GM23248 (cell line): ENCODE data around the gene TBX2. TPM values are rescaled to one million over a fixed set of nuclear protein-coding genes. Genes with fewer than 3 reads are reported as not detected.

Experiments used
- DNase-seq: peaks from one replicate; pipeline ENCODE4 v3.0.0-alpha.2; 2015
- H2AFZ ChIP-seq: fragments of 200-600 bp; sonication (generic); 2 replicates; pipeline ENCODE4 v1.6.1; 2016; ENCODE audit warnings: antibody characterized with exemption
- H3F3A ChIP-seq: fragments of 200-600 bp; sonication (generic); 2 replicates; pipeline ENCODE4 v1.6.1; 2016; ENCODE audit warnings: mild to moderate bottlenecking, antibody characterized with exemption, mixed run types; ENCODE audit not compliant: insufficient read depth
- H3K27ac ChIP-seq: fragments of 200-600 bp; sonication (generic); 2 replicates; pipeline ENCODE4 v1.5.1; 2016; ENCODE audit warnings: mild to moderate bottlenecking
- H3K27me3 ChIP-seq: fragments of 200-600 bp; sonication (generic); replicated peaks from 2 replicates; pipeline ENCODE4 v1.6.1; 2016; ENCODE audit warnings: mild to moderate bottlenecking; ENCODE audit not compliant: insufficient read depth
- H3K36me3 ChIP-seq: fragments of 200-600 bp; sonication (generic); 2 replicates; pipeline ENCODE4 v1.6.1; 2016; ENCODE audit warnings: low read depth, mild to moderate bottlenecking
- H3K4me1 ChIP-seq: fragments of 200-600 bp; sonication (generic); 2 replicates; pipeline ENCODE4 v1.6.1; 2016; ENCODE audit warnings: mild to moderate bottlenecking; ENCODE audit not compliant: insufficient read depth
- H3K4me2 ChIP-seq: fragments of 200-600 bp; sonication (generic); one replicate; pipeline ENCODE4 v1.6.1; 2016; ENCODE audit warnings: mild to moderate bottlenecking; ENCODE audit not compliant: unreplicated experiment
- H3K4me3 ChIP-seq: fragments of 200-600 bp; sonication (generic); 2 replicates; pipeline ENCODE4 v1.5.1; 2016; ENCODE audit warnings: mild to moderate bottlenecking
- H3K79me2 ChIP-seq: fragments of 200-600 bp; sonication (generic); 2 replicates; pipeline ENCODE4 v1.6.1; 2016; ENCODE audit warnings: mild to moderate bottlenecking; ENCODE audit not compliant: insufficient read depth
- H3K9ac ChIP-seq: fragments of 200-600 bp; sonication (generic); 2 replicates; pipeline ENCODE4 v1.6.1; 2016; ENCODE audit warnings: mild to moderate bottlenecking
- H3K9me2 ChIP-seq: fragments of 200-600 bp; sonication (generic); 2 replicates; pipeline ENCODE4 v1.6.1; 2016; ENCODE audit warnings: mixed run types, mild to moderate bottlenecking, moderate library complexity; ENCODE audit not compliant: insufficient read depth
- H3K9me3 ChIP-seq: fragments of 200-600 bp; sonication (generic); one replicate; pipeline ENCODE4 v1.6.1; 2017; ENCODE audit warnings: low read depth
- H4K20me1 ChIP-seq: fragments of 200-600 bp; sonication (generic); 2 replicates; pipeline ENCODE4 v1.6.0; 2016; ENCODE audit not compliant: insufficient read depth
- EZH2 ChIP-seq: fragments of 200-600 bp; sonication (generic); IDR thresholded peaks from 2 replicates; pipeline ENCODE4 v1.6.1; 2018; ENCODE audit warnings: antibody characterized with exemption, mild to moderate bottlenecking; ENCODE audit not compliant: insufficient read depth, poor library complexity, severe bottlenecking
- EZH2phosphoT487 ChIP-seq: fragments of 200-600 bp; sonication (generic); IDR thresholded peaks from 2 replicates; pipeline ENCODE4 v1.6.1; 2018; ENCODE audit warnings: antibody characterized with exemption, moderate library complexity, mild to moderate bottlenecking, low read depth; ENCODE audit not compliant: insufficient read depth
- WGBS, 2 experiments: methylation state at CpG; one replicate each; pipeline ENCODE4 v1.1.6; 2015 to 2017; ENCODE audit warnings: low lambda C conversion rate in 2 of 2, low coverage in 1 of 2; ENCODE audit errors: missing lambda C conversion rate in 2 of 2; 5-methylcytosine and 5-hydroxymethylcytosine counted together
- in situ Hi-C: fragments of 300-500 bp; cut with MboI; formaldehyde crosslinking; loops from 2 replicates; pipeline ENCODE4 v1.15.0; 2020
- polyA plus RNA-seq: library from polyadenylated mRNA; unstranded; fragments of >200 nt; fragmentation: Nextera tagmentation; extraction: Ambion mirVana; gene quantifications from 2 replicates; pipeline ENCODE4 v1.2.1, GENCODE V29; 2016
- total RNA-seq: library from RNA; depleted of rRNA; stranded (reverse); fragments of >200 nt; shearing (Covaris generic); gene quantifications from 2 replicates; pipeline ENCODE4 v1.2.3, GENCODE V29; 2014

TBX2 gene
- total and polyA plus RNA-seq, 2 experiments from 2014 or later, result 1.7 to 11.1 TPM

- Histone ChIP-seq H3K4me3 (no peak overlapping the region), H3K4me1 (no peaks in the 10 kb centered on the region), H2AFZ (no peak overlapping the region), H4K20me1 (no peaks in the 10 kb centered on the region), H3K79me2 (no peaks in the 10 kb centered on the region), H3K36me3 (no peaks in the 10 kb centered on the region), H3K4me2 (no peak overlapping the region), H3K27ac (no peak overlapping the region), H3K9me3 (no peaks in the 10 kb centered on the region), H3K27me3 (no peaks in the 10 kb centered on the region), H3F3A (no peaks in the 10 kb centered on the region), H3K9me2 (no peaks in the 10 kb centered on the region), H3K9ac (no peak overlapping the region)
- no peak for TF ChIP-seq EZH2
- no peak for TF ChIP-seq EZH2phosphoT487
- 94 to 95% methylated on average over 8 of the region's 8 CpGs for WGBS, 2 experiments
- no peak for DNase-seq
- in situ Hi-C loops, result no loop called here
Measured at GRCh38 chr17:61371606-61372005, 28.0 kb upstream of the TBX2 start.

GRCh38 chr17:61372436-61372835 lies 27.2 kb upstream of the TBX2 start:
- no peaks in the 10 kb centered on the region for H4K20me1 ChIP-seq
- H3K9me2 ChIP-seq, result no peaks in the 10 kb centered on the region
- TF ChIP-seq EZH2 (no peak), EZH2phosphoT487 (no peak)
- H3K27ac ChIP-seq, result no peak overlapping the region
- no peak overlapping the region for H3K9ac ChIP-seq
- in situ Hi-C loops, result no loop called here
- H3K4me1 ChIP-seq, result no peaks in the 10 kb centered on the region
- H3K4me2 ChIP-seq, result no peak overlapping the region
- WGBS, 2 experiments, result 96% methylated on average over 9 of the region's 9 CpGs
- no peak for DNase-seq
- H3K36me3 ChIP-seq, result no peaks in the 10 kb centered on the region
- no peaks in the 10 kb centered on the region for H3K27me3 ChIP-seq
- no peak overlapping the region for H3K4me3 ChIP-seq
- no peaks in the 10 kb centered on the region for H3K79me2 ChIP-seq
- H2AFZ ChIP-seq, result no peak overlapping the region
- H3F3A ChIP-seq, result no peaks in the 10 kb centered on the region
- no peaks in the 10 kb centered on the region for H3K9me3 ChIP-seq

GRCh38 chr17:61376931-61377838 lies 22.5 kb upstream of the TBX2 start:
- no peak overlapping the region for H3K4me3 ChIP-seq
- H4K20me1 ChIP-seq, result no peaks in the 10 kb centered on the region
- H3K9me3 ChIP-seq, result no peaks in the 10 kb centered on the region
- no peaks in the 10 kb centered on the region for H3K79me2 ChIP-seq
- 85 to 88% methylated on average over 18 of the region's 18 CpGs for WGBS, 2 experiments
- H3K27ac ChIP-seq, result no peak overlapping the region
- no peak overlapping the region for H3K4me2 ChIP-seq
- H3K4me1 ChIP-seq, result no peaks in the 10 kb centered on the region
- no peak overlapping the region for H3K9ac ChIP-seq
- no peaks in the 10 kb centered on the region for H3K27me3 ChIP-seq
- H3K36me3 ChIP-seq, result no peaks in the 10 kb centered on the region
- in situ Hi-C loops, result loop anchor here (25.0 kb wide), 1 partner anchor 665 kb away; no protein-coding TSS in a partner anchor
- no peaks in the 10 kb centered on the region for H3K9me2 ChIP-seq
- no peak for TF ChIP-seq EZH2
- H2AFZ ChIP-seq, result no peak overlapping the region
- H3F3A ChIP-seq, result no peaks in the 10 kb centered on the region
- DNase-seq, result no peak

GRCh38 chr17:61378658-61379456 lies 20.8 kb upstream of the TBX2 start:
- no peaks in the 10 kb centered on the region for H3K9me2 ChIP-seq
- no peaks in the 10 kb centered on the region for H3K79me2 ChIP-seq
- 83 to 85% methylated on average over 8 of the region's 8 CpGs for WGBS, 2 experiments
- no peaks in the 10 kb centered on the region for H3K27me3 ChIP-seq
- no peak overlapping the region for H3K27ac ChIP-seq
- no peak overlapping the region for H3K4me2 ChIP-seq
- no peaks in the 10 kb centered on the region for H3K36me3 ChIP-seq
- in situ Hi-C loops, result loop anchor here (25.0 kb wide), 1 partner anchor 667 kb away; no protein-coding TSS in a partner anchor
- H3F3A ChIP-seq, result no peaks in the 10 kb centered on the region
- H4K20me1 ChIP-seq, result no peaks in the 10 kb centered on the region
- no peak for TF ChIP-seq EZH2
- no peak for TF ChIP-seq EZH2phosphoT487
- no peak overlapping the region for H2AFZ ChIP-seq
- no peak for DNase-seq
- H3K4me1 ChIP-seq, result no peaks in the 10 kb centered on the region
- no peak overlapping the region for H3K4me3 ChIP-seq
- no peak overlapping the region for H3K9ac ChIP-seq
- H3K9me3 ChIP-seq, result no peaks in the 10 kb centered on the region
